GM18951 (cell line): ENCODE measurements around the gene TM9SF3.

Experiments used
- POLR2A ChIP-seq: IDR thresholded peaks from 4 replicates; pipeline ENCODE4 v1.6.1; 2011; ENCODE audit warnings: mild to moderate bottlenecking; ENCODE audit not compliant: insufficient read length, insufficient read depth; ENCODE audit errors: extremely low read depth
- in situ Hi-C: fragments of 300-500 bp; cut with MboI; formaldehyde crosslinking; loops from one replicate; pipeline ENCODE4 v1.12.0; 2022; ENCODE audit warnings: low sequenced_read_pairs, mixed read lengths, inconsistent platforms; ENCODE audit not compliant: unreplicated experiment

The TM9SF3 gene

DNA sequence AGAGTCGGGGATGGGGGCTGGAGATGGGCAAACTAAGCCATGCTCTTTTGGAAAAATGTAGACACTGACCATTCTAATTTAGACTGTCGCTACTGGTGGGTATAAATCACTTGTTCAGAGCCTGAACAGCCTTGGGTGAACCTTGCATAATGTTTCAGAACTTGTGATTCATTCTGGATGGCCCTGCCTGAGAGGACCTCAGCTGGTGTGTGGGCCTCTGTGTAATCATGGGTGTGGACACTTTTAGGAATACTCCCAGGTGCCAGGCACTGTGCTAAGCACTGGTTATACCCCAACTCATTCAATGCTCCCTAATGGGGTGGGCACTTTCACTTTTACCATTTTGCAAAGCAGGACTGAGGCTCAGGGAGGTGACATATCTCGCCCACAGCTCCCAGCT lies 26.8 kb upstream of the TM9SF3 start:
- TF ChIP-seq POLR2A: no peak
- in situ Hi-C loops: no loop called here

GRCh38 chr10:96612055-96612830 lies 25.4 kb upstream of the TM9SF3 start:
- in situ Hi-C loops: no loop called here
- no peak for TF ChIP-seq POLR2A

- in situ Hi-C loops: no loop called here
- TF ChIP-seq POLR2A: no peak
Measured at GRCh38 chr10:96610817-96611216, 24.0 kb upstream of the TM9SF3 start.

DNA sequence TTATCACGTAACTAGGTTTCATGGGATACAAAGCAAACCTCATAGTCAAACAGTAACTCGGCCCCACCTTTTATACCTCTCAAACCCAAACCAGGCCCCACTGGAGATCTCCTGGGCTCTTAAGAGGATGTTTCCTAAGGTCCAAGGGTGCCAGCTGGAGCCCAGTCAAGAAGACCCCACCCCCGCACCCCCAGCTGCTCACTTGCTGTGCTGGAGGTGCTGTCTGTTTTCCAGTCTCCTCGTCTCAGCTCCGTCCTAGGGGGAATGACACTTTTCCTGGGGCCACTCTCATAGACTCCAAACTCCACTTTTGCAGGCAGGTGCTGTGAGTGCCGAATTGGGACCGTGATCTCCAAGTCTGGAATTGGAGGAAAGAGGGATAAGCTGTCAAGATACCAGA lies 22.7 kb upstream of the TM9SF3 start:
- TF ChIP-seq POLR2A: no peak
- in situ Hi-C loops: no loop called here

DNA sequence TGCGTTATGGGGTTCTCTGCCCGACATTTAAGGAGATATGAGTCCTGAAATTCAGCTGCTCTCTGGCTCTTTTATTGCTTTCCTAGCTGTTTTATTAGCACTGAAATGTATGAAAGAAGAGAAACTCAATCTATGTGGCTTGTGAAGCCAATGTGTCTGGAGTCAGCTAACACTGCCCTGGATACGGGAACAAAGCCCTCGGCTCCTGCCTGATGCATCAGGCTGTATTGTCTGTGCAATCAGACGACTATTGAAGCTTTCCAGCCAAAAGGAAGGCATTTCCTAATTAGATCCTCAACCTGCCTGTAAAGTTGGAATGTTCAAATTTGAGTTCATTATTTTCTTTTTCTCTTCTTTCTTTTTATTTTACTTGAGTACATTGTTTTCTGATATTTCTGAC lies 22.0 kb upstream of the TM9SF3 start:
- in situ Hi-C loops: no loop called here
- no peak for TF ChIP-seq POLR2A

GRCh38 chr10:96608262-96608661 lies 21.4 kb upstream of the TM9SF3 start:
- in situ Hi-C loops: no loop called here
- TF ChIP-seq POLR2A: no peak

DNA sequence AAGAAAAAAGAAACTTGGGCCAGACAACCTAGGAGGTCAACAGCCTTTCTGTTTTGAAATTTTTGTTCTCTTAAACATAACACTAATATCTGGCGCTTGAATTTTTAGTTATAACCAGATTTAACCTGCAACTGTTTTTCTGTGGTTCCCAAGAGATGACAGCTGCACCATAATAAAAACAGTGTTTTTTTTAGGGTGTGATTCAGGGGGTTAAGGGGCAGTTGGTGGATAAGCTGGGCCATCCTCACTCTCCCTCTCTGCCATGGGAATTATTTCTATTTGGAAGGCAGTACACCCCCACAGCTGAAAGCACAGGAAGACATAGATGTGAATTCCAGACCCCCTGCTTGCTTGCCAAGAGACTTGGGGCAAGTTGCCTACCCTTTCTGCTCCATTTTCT lies 20.1 kb upstream of the TM9SF3 start:
- no peak for TF ChIP-seq POLR2A
- in situ Hi-C loops: no loop called here

GRCh38 chr10:96606216-96606615 lies 19.4 kb upstream of the TM9SF3 start:
- TF ChIP-seq POLR2A: no peak
- in situ Hi-C loops: no loop called here

DNA sequence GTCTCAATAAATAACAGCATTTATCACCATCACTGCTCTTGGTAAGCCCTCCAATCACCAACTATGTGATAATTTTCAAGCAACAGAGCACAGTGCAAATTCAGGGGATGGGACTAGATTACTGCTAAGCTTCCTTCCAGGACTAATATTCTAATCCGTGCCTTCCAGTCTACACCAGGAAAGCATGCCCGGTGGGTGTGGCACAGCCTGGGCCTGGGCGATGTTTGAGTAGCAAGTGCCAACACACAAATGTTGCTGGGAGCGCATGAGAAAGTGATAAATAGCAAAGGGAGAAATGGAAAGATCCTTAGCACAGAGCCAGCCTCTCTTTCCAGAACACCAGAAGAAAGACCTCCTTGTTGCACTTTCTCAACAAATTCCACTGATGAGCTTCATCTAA lies 13.5 kb upstream of the TM9SF3 start:
- in situ Hi-C loops: no loop called here
- no peak for TF ChIP-seq POLR2A

DNA sequence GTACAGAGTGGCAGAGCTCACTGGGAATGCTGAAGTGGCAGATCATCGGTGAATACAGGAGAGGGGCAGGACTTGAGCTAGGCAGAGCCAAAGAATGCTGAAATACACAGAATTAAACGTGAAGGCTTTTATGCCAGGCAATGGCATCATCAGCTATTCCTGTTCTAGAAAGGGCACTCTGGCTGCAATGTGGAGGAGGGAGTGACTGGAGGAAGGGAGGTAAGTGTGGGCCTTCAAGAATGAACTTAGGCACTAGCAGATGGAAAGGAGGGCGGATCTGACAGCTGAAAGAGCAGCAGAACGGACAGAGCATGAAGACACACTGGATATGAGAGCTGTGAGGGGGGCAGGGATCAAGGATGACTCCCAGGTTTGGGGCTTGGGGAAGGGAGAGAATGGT lies 12.0 kb upstream of the TM9SF3 start:
- in situ Hi-C loops: no loop called here
- TF ChIP-seq POLR2A: no peak

GRCh38 chr10:96596422-96597407 lies 9.9 kb upstream of the TM9SF3 start:
- in situ Hi-C loops: no loop called here
- TF ChIP-seq POLR2A: no peak

- in situ Hi-C loops: no loop called here
Measured at GRCh38 chr10:96595741-96596140, 8.9 kb upstream of the TM9SF3 start.

DNA sequence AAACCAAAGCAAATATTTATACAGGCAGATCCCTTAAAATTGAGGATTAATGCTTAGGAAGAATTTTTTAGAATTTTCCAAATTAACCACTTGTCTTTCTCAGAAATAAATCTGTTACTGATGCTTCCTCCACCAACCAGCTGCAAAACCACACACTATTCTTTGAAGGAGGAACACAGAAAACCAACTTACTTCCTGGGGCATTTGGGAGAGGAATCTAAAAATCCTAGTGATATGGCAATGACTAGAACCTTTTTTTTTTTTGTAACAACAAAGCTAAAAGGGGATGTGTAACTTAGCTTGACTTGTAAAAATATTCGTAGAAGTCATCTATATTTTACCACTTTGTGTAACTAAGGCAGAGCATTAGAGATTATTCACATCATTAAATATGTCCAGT lies 5.1 kb upstream of the TM9SF3 start:
- in situ Hi-C loops: no loop called here
- TF ChIP-seq POLR2A: no peak

More at GRCh38 chr10:96595741-96596140, 8.9 kb upstream of the TM9SF3 start:
- no peak for TF ChIP-seq POLR2A

DNA sequence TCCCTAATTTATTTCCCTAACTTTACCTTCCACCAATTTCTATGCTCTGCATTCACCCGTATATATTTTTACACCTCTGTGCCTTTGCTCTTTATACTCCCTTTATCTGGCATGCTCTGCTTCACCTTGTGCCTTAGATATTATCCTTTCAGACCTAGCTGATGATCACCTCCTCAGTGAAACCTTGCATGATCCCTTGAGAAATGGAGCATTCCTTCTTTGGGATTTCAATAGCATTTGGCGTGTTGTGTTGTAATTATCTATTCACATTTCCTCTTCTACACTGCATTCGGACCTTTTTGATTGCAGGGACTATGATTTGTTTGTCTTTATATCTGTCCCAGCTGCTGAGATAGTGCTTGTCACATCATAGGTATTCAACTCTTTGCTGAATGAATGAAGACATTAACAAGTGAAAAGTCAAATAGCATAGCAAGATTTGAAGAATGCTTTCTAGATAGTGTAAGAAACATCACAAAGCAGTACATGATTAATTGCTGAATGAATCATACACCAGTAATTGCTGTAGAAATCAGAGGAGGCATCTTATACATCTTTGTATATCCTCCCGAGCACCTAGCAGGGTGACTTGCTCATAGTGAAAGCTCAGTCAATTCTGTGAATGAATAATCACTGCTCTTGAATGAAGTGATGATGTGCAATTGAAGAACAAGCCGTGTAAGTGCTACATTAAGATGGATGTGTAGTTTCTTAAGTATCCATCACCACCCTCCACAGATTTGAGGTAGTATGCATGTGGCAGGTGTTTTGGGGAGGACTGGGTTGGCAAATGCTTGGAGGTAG lies 2.0 kb upstream of the TM9SF3 start:
- in situ Hi-C loops: no loop called here
- no peak for TF ChIP-seq POLR2A
